IgD-negative memory B cell (primary cell): ENCODE results near the gene DNAJB12. TPM values are rescaled to one million over a fixed set of nuclear protein-coding genes. Genes with fewer than 3 reads are reported as not detected.
"Not testable (repeated sequence)": the region's sequence is repeated elsewhere in the genome, so short reads cannot be mapped to it uniquely, and the experiment has no call there.

Experiments
- H3K27ac Mint-ChIP-seq, 3 donors: one replicate each; pipeline ENCODE4 v1.8.0; 2020 to 2022; ENCODE audit warnings: mild to moderate bottlenecking in 3 of 3, mixed read lengths in 3 of 3, moderate library complexity in 1 of 3
- H3K27me3 Mint-ChIP-seq: one replicate; pipeline ENCODE4 v1.8.0; 2021; ENCODE audit warnings: mixed read lengths
- H3K36me3 Mint-ChIP-seq: one replicate; pipeline ENCODE4 v1.8.0; 2020; ENCODE audit warnings: mild to moderate bottlenecking, mixed read lengths
- H3K4me1 Mint-ChIP-seq, 3 donors: one replicate each; pipeline ENCODE4 v1.8.0; 2020 to 2022; ENCODE audit warnings: mixed read lengths in 3 of 3, mild to moderate bottlenecking in 1 of 3
- H3K4me3 Mint-ChIP-seq, 4 donors: one replicate each; pipeline ENCODE4 v1.8.0; 2020 to 2022; ENCODE audit warnings: mild to moderate bottlenecking in 4 of 4, mixed read lengths in 4 of 4, moderate library complexity in 3 of 4
- H3K9me3 Mint-ChIP-seq, 3 donors: one replicate each; pipeline ENCODE4 v1.8.0; 2020 to 2021; ENCODE audit warnings: mixed read lengths in 3 of 3, mild to moderate bottlenecking in 1 of 3
- polyA plus RNA-seq: library from polyadenylated mRNA; unstranded; fragments of 300-500 nt; fragmentation: Illumina TruSeq; gene quantifications from one replicate; pipeline ENCODE4 v1.2.3, GENCODE V29; 2021

The DNAJB12 gene
- polyA plus RNA-seq, 1 donor from 2014 or later = 27.6 TPM

DNA sequence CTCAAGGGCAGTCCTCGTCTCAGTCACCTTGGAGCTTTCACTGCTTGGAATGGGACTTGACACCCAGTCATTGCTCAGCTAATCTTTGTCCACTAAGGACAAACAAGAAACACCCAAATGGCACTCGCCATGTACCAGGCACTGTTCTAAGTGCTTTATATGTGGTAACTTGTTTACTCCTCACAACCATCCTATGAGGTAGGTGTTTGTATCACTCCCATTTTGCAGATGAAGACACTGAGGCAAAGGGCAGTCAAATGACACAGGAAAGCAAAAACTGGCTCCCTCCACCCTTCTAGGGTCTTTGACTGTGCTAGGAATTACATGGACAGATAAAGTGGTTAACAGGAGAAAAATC lies 24.7 kb downstream of the DNAJB12 start:
- peak overlapping the region in 2 of 3 donors; percentile 10 to 37 for H3K27ac Mint-ChIP-seq
- H3K36me3 Mint-ChIP-seq = no peaks in the 10 kb centered on the region
- no peaks in the 10 kb centered on the region for H3K9me3 Mint-ChIP-seq
- H3K4me3 Mint-ChIP-seq = peak overlapping the region in 1 of 4 donors; percentile 67
- no peaks in the 10 kb centered on the region for H3K27me3 Mint-ChIP-seq
- peaks cover 44 to 54% (median 53%) of the 10 kb centered on the region in 3 donors for H3K4me1 Mint-ChIP-seq

DNA sequence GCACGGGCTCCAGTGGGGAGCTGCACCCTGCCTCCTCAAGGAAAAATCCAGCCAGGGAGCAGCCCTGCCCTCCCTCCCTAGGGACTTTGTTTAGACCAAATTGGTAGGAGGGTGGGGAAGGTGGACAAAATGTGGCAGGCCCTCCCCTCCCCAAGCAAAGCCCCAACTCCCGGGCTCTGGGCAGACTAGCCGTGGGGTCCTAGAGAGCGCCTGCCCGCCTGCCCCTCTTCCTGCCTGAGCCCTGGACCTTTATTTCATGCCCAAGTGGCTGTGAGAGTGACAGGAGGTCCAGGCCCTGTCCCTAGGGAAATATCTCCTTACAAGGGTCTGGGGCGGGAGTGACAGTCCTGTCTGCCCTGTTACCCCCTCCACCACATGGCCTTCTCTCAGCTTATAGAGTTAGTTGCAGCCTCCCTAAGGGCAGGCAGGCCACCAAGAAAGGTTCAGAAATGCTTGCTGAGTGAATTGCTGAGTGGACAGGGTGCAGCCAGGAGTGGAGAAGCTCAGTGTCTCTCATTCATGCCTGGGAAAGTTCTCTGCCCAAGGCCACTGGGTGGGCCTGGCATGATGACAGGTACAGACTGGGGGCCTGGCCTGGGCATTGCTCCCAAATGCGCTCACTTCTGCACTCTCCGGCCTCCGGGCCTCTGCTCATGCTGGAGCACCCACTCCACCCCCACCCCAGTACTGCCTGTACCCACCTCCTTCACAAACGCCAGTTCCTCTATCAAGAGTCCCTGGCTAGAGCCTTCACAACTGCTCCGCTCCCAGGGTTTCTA lies 25.2 kb downstream of the DNAJB12 start:
- H3K4me1 Mint-ChIP-seq = peaks cover 38 to 49% (median 47%) of the 10 kb centered on the region in 3 donors
- H3K27ac Mint-ChIP-seq = peak overlapping the region in 1 of 3 donors; percentile 37
- H3K4me3 Mint-ChIP-seq = peak overlapping the region in 1 of 4 donors; percentile 67
- no peaks in the 10 kb centered on the region for H3K27me3 Mint-ChIP-seq
- no peaks in the 10 kb centered on the region for H3K36me3 Mint-ChIP-seq
- H3K9me3 Mint-ChIP-seq = no peaks in the 10 kb centered on the region

DNA sequence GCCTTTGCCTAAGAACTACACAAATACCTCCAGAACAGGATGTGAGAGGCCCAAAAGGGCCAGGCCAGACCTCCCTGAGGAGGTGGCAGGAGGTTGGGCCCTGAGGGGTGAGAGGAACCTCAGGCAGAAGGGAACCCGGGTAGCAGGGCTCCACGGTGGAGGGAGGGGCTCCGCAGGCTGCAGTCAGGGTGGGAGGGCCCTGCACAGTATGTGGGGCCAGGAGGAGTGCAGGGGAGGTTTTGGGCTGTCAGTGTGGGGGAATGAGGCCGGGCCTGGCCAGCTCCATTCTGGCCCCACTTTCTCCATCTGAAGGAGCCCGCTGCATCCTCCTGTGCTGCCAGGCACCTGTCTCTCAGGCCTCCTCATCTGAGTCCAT lies 25.9 kb downstream of the DNAJB12 start:
- Mint-ChIP-seq H3K36me3 (no peaks in the 10 kb centered on the region), H3K27ac (no peak overlapping the region), H3K4me3 (peak overlapping the region in 1 of 4 donors; percentile 22), H3K4me1 (peaks cover 37 to 47% (median 45%) of the 10 kb centered on the region in 3 donors), H3K9me3 (no peaks in the 10 kb centered on the region), H3K27me3 (no peaks in the 10 kb centered on the region)

GRCh38 chr10:72328045-72328828 lies 26.5 kb downstream of the DNAJB12 start:
- Mint-ChIP-seq H3K4me1 (peaks cover 38 to 48% (median 43%) of the 10 kb centered on the region in 3 donors), H3K4me3 (peak overlapping the region in 2 of 4 donors; percentile 71 to 77), H3K36me3 (no peaks in the 10 kb centered on the region), H3K27ac (peak overlapping the region; percentile 46 to 65 (median 53)), H3K9me3 (no peaks in the 10 kb centered on the region), H3K27me3 (no peaks in the 10 kb centered on the region)

- H3K36me3 Mint-ChIP-seq, H3K9me3 Mint-ChIP-seq, H3K27me3 Mint-ChIP-seq: not testable (repeated sequence)
- H3K4me3 Mint-ChIP-seq = peak overlapping the region; percentile 72 to 94 (median 84)
- H3K4me1 Mint-ChIP-seq = peaks cover 31 to 43% (median 40%) of the 10 kb centered on the region in 3 donors
- H3K27ac Mint-ChIP-seq = peak overlapping the region; percentile 81 to 86 (median 82)
Measured at GRCh38 chr10:72326665-72327603, 27.8 kb downstream of the DNAJB12 start.

- H3K9me3 Mint-ChIP-seq, H3K27me3 Mint-ChIP-seq, H3K4me3 Mint-ChIP-seq, H3K36me3 Mint-ChIP-seq: not testable (repeated sequence)
- H3K4me1 Mint-ChIP-seq = peaks cover 28 to 38% (median 35%) of the 10 kb centered on the region in 3 donors
- H3K27ac Mint-ChIP-seq = peak overlapping the region in 1 of 3 donors; percentile 25
Measured at GRCh38 chr10:72325243-72326175, 29.2 kb downstream of the DNAJB12 start.

GRCh38 chr10:72323771-72324191 lies 30.9 kb downstream of the DNAJB12 start:
- no peaks in the 10 kb centered on the region for H3K36me3 Mint-ChIP-seq
- no peaks in the 10 kb centered on the region for H3K27me3 Mint-ChIP-seq
- H3K9me3 Mint-ChIP-seq = no peaks in the 10 kb centered on the region
- H3K27ac Mint-ChIP-seq = peak overlapping the region in 2 of 3 donors; percentile 23 to 88
- H3K4me3 Mint-ChIP-seq = peak overlapping the region in 2 of 4 donors; percentile 65 to 67
- H3K4me1 Mint-ChIP-seq = peaks cover 30 to 37% (median 30%) of the 10 kb centered on the region in 3 donors

DNA sequence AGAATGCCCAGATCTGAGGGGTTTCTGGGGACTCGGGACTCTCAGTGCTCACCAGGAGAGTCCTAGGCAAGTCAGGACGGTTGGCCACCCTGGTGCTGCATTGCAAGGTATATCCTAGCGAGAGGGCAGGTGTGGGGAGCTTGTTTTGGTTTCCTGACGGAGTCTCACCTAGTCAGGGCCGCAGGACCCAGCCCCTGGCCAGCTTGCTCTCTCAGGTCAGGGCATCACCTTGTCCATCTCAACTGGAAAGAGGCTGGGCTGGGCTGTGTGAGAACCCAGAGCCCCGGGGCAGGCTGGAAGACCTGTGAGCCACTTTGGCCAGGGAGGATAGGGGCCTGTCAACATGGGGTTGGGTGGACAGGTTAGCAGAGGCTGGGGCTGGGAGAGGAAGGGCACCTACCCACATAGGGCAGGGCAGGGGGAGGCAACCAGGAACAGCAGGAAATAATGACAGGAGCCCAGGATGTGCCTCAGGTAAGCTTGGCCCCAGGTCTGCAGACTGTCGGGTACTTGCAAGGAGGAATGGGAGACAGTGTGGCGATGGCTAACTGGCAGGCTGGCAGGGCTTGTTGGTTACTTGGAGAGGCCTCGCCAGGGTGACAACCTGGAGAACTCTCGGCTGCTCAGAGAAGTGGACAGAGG lies 31.5 kb downstream of the DNAJB12 start:
- Mint-ChIP-seq H3K4me3 (peak overlapping the region in 2 of 4 donors; percentile 5 to 67), H3K36me3 (no peaks in the 10 kb centered on the region), H3K27ac (peak overlapping the region in 2 of 3 donors; percentile 23 to 88), H3K9me3 (no peaks in the 10 kb centered on the region), H3K4me1 (peaks cover 33 to 41% (median 35%) of the 10 kb centered on the region in 3 donors), H3K27me3 (no peaks in the 10 kb centered on the region)

DNA sequence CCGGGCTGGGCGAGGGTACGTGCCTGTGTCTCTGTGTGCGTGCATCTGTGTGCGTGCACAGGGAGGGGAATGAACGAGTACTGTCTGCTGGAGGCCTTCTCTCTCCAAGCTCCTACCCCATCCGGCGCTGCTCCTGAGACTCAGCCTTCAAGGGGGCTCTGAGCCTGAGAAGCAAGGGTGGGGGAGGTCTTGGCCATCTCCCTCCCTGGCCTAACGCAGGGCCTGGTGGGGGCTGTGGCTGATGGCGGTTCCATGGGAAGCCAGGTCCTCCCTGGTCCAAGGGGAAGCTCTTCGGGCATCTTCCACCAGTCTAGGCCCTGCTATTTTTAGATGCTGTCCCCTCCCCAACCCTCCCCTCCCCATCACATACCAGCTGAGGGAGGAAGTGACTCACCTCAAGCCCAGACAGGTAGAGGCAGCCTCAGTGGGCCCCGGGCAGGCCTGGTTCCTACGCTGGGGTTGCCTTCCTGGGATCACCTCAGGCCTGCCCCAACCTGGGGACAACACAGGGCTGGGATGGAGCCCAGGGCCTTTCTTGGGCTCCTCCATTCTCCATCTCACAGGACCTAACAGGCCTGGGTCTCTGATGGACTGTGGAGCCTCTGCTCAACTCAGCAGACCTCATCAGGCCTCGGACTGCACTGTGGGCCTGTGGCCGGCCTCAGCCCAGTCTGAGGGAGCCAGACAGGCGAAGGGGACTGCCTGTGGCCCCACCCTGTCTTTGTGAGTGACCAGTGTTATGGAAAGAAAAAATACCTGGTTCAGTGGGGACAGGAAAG lies 32.2 kb downstream of the DNAJB12 start:
- peak overlapping the region in 2 of 3 donors; percentile 52 to 100 for H3K27ac Mint-ChIP-seq

GRCh38 chr10:72322030-72322279 lies 32.8 kb downstream of the DNAJB12 start:
- Mint-ChIP-seq H3K36me3 (no peaks in the 10 kb centered on the region), H3K4me3 (peak overlapping the region in 2 of 4 donors; percentile 48 to 74), H3K4me1 (peaks cover 34 to 41% (median 40%) of the 10 kb centered on the region in 3 donors), H3K9me3 (no peaks in the 10 kb centered on the region), H3K27me3 (no peaks in the 10 kb centered on the region), H3K27ac (peak overlapping the region in 2 of 3 donors; percentile 52 to 100)

More for the DNA sequence above, 32.2 kb downstream of the DNAJB12 start:
- H3K4me3 Mint-ChIP-seq = peak overlapping the region in 1 of 4 donors; percentile 67
- H3K36me3 Mint-ChIP-seq = no peaks in the 10 kb centered on the region
- H3K4me1 Mint-ChIP-seq = peaks cover 30 to 38% (median 38%) of the 10 kb centered on the region in 3 donors
- no peaks in the 10 kb centered on the region for H3K27me3 Mint-ChIP-seq
- H3K9me3 Mint-ChIP-seq = no peaks in the 10 kb centered on the region

DNA sequence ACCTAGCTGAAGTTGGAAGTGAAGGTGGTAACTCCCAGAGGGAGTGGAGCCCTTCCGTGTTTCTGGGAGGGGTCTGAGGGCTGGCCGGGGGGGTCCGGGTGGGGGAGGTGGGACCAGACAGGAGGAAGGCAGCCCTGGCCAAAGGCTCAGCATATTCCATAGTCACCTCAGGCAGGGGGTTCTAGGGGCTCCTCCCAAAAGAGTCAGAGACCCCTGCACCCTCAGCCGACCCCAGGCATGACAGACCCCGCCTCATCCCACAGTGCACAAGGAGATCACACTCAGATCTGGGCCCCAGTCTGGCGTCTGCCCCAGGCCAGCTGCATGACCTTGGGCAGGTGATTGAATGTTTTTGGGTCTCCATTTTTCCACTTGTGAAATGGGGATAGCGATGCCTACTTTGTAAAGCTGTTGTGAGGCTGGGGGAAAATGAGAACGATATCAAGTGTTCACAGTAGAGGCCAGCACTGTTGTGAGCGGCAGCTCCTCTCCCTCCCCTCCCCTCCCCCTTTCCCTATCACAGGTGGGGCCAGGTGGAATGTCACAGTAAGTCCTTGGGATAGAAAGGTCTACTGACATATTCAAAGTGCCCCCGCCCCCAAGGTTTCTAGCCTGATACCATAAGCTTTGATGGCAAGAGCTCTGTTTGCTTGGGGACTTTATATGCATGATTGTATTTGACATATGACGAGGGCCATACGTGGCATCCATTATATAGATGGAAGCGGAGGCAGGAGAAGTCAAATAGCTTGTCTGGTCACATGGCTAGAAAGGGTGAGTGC lies 33.3 kb downstream of the DNAJB12 start:
- Mint-ChIP-seq H3K9me3 (no peaks in the 10 kb centered on the region), H3K4me3 (peak overlapping the region in 2 of 4 donors; percentile 48 to 86), H3K27me3 (no peaks in the 10 kb centered on the region), H3K27ac (peak overlapping the region; percentile 96 to 100 (median 97)), H3K36me3 (no peaks in the 10 kb centered on the region), H3K4me1 (peaks cover 34 to 37% (median 36%) of the 10 kb centered on the region in 3 donors)

- Mint-ChIP-seq H3K27me3 (no peaks in the 10 kb centered on the region), H3K4me1 (peaks cover 40 to 42% (median 41%) of the 10 kb centered on the region in 3 donors), H3K9me3 (no peaks in the 10 kb centered on the region), H3K27ac (peak overlapping the region; percentile 96 to 100 (median 97)), H3K4me3 (peak overlapping the region; percentile 77 to 90 (median 86)), H3K36me3 (no peaks in the 10 kb centered on the region)
Measured at GRCh38 chr10:72320676-72321247, 34.0 kb downstream of the DNAJB12 start.
